Stimulated activated naive B cell treated with anti-CD40 and anti-IgM and Interleukin-4, amounts not matched to agents 10 μg/mL and 1 μg/mL and 100 μg/mL, for 72 hours (primary cell): Measurements from ENCODE around the gene DOK3.

ENCODE experiments used
- ATAC-seq, 2 donors: fragments of 150-1000 bp; cut with Tn5 transposase; replicated peaks; 2 replicates each; pipeline ENCODE4 v1.10.0; 2021; ENCODE audit warnings: moderate library complexity in 1 of 2
- DNase-seq: peaks from one replicate; pipeline ENCODE4 v3.0.0; 2021
- H3K27ac Mint-ChIP-seq: one replicate; pipeline ENCODE4 v1.8.0; 2022; ENCODE audit warnings: mild to moderate bottlenecking, mixed read lengths
- H3K27me3 Mint-ChIP-seq, 2 donors: one replicate each; pipeline ENCODE4 v1.8.0; 2022; ENCODE audit warnings: mixed read lengths in 2 of 2
- H3K36me3 Mint-ChIP-seq, 2 donors: one replicate each; pipeline ENCODE4 v1.8.0; 2022; ENCODE audit warnings: mixed read lengths in 2 of 2, mild to moderate bottlenecking in 1 of 2
- H3K4me1 Mint-ChIP-seq, 2 donors: one replicate each; pipeline ENCODE4 v1.8.0; 2022; ENCODE audit warnings: mixed read lengths in 2 of 2, mild to moderate bottlenecking in 1 of 2
- H3K4me3 Mint-ChIP-seq, 2 donors: one replicate each; pipeline ENCODE4 v1.8.0; 2022; ENCODE audit warnings: mild to moderate bottlenecking in 2 of 2, mixed read lengths in 2 of 2, moderate library complexity in 1 of 2
- H3K9me3 Mint-ChIP-seq, 2 donors: one replicate each; pipeline ENCODE4 v1.8.0; 2022; ENCODE audit warnings: mixed read lengths in 2 of 2, mild to moderate bottlenecking in 1 of 2

Gene DOK3

GRCh38 chr5:177501874-177502678 is 7.5 kb downstream of the DOK3 start:
- peak overlapping the region; percentile 22 to 29 for H3K4me3 Mint-ChIP-seq
- H3K9me3 Mint-ChIP-seq = no peaks in the 10 kb centered on the region
- peaks cover 48 to 67% of the 10 kb centered on the region in 2 donors for H3K4me1 Mint-ChIP-seq
- H3K27ac Mint-ChIP-seq = peak overlapping the region; percentile 6
- peaks cover 11 to 18% of the 10 kb centered on the region in 2 donors for H3K27me3 Mint-ChIP-seq
- peaks cover 24 to 26% of the 10 kb centered on the region in 2 donors for H3K36me3 Mint-ChIP-seq
- ATAC-seq (peak; percentile 37 to 43), DNase-seq (no peak)

GRCh38 chr5:177500685-177501522 is 8.7 kb downstream of the DOK3 start:
- no peak for DNase-seq
- Mint-ChIP-seq H3K4me3 (no peak overlapping the region), H3K9me3 (no peaks in the 10 kb centered on the region), H3K4me1 (peaks cover 52 to 72% of the 10 kb centered on the region in 2 donors), H3K27ac (no peak overlapping the region), H3K36me3 (peaks cover 20 to 22% of the 10 kb centered on the region in 2 donors), H3K27me3 (peaks cover 11 to 18% of the 10 kb centered on the region in 2 donors)
- ATAC-seq = peak; percentile 40 to 41

GRCh38 chr5:177499842-177500241 is 9.8 kb downstream of the DOK3 start:
- ATAC-seq = no peak
- Mint-ChIP-seq H3K36me3 (peaks cover 13 to 17% of the 10 kb centered on the region in 2 donors), H3K4me3 (no peak overlapping the region), H3K4me1 (peaks cover 51 to 78% of the 10 kb centered on the region in 2 donors), H3K27me3 (peaks cover 11 to 18% of the 10 kb centered on the region in 2 donors), H3K9me3 (no peaks in the 10 kb centered on the region), H3K27ac (no peak overlapping the region)
- no peak for DNase-seq

- no peak for DNase-seq
- Mint-ChIP-seq H3K4me3 (peak overlapping the region; percentile 84), H3K9me3 (no peaks in the 10 kb centered on the region), H3K27ac (peak overlapping the region; percentile 85), H3K36me3 (peaks cover 6 to 12% of the 10 kb centered on the region in 2 donors), H3K4me1 (peaks cover 60 to 89% of the 10 kb centered on the region in 2 donors), H3K27me3 (peaks cover 11 to 18% of the 10 kb centered on the region in 2 donors)
- ATAC-seq = no peak
Observed at GRCh38 chr5:177498013-177498787, 11.4 kb downstream of the DOK3 start.

- Mint-ChIP-seq H3K4me1 (peaks cover 61 to 89% of the 10 kb centered on the region in 2 donors), H3K27me3 (peaks cover 11 to 18% of the 10 kb centered on the region in 2 donors), H3K9me3 (no peaks in the 10 kb centered on the region), H3K36me3 (peaks cover 4 to 13% of the 10 kb centered on the region in 2 donors), H3K27ac (peak within 1 kb of the TSS; percentile 85), H3K4me3 (peak within 1 kb of the TSS; percentile 84)
- DNase-seq = peak; percentile 88
- peak; percentile 64 to 74 for ATAC-seq
Observed at GRCh38 chr5:177497292-177498012, 12.2 kb downstream of the DOK3 start, which contains the start of gene PDLIM7. Gene PDLIM7 (minus strand): TSS chr5:177497604. CDS start chr5:177496512, 1,092 bp downstream.

GRCh38 chr5:177496727-177497291 is 12.8 kb downstream of the DOK3 start:
- H3K27ac Mint-ChIP-seq = peak overlapping the region; percentile 65
- no peaks in the 10 kb centered on the region for H3K9me3 Mint-ChIP-seq
- no peak for DNase-seq
- no peak for ATAC-seq
- peaks cover 11 to 18% of the 10 kb centered on the region in 2 donors for H3K27me3 Mint-ChIP-seq
- peaks cover 54 to 83% of the 10 kb centered on the region in 2 donors for H3K4me1 Mint-ChIP-seq
- H3K4me3 Mint-ChIP-seq = peak overlapping the region; percentile 84
- peaks cover 4 to 11% of the 10 kb centered on the region in 2 donors for H3K36me3 Mint-ChIP-seq

GRCh38 chr5:177496070-177496726 is 13.4 kb downstream of the DOK3 start:
- H3K27me3 Mint-ChIP-seq = peaks cover 11 to 18% of the 10 kb centered on the region in 2 donors
- peaks cover 52 to 79% of the 10 kb centered on the region in 2 donors for H3K4me1 Mint-ChIP-seq
- no peaks in the 10 kb centered on the region for H3K9me3 Mint-ChIP-seq
- H3K36me3 Mint-ChIP-seq = peaks cover 6 to 14% of the 10 kb centered on the region in 2 donors
- DNase-seq = no peak
- H3K4me3 Mint-ChIP-seq = peak overlapping the region; percentile 71 to 84
- ATAC-seq = no peak
- H3K27ac Mint-ChIP-seq = peak overlapping the region; percentile 65

- Mint-ChIP-seq H3K27me3 (peaks cover 11 to 18% of the 10 kb centered on the region in 2 donors), H3K36me3 (peaks cover 13 to 21% of the 10 kb centered on the region in 2 donors), H3K4me1 (peaks cover 49 to 79% of the 10 kb centered on the region in 2 donors), H3K9me3 (no peaks in the 10 kb centered on the region), H3K4me3 (peak overlapping the region; percentile 17 to 84), H3K27ac (peak overlapping the region; percentile 47)
- DNase-seq (no peak), ATAC-seq (no peak)
Observed at GRCh38 chr5:177495243-177496060, 14.2 kb downstream of the DOK3 start.

- peak; percentile 58 for DNase-seq
- Mint-ChIP-seq H3K4me3 (peak overlapping the region; percentile 33 to 59), H3K27me3 (peaks cover 10 to 14% of the 10 kb centered on the region in 2 donors), H3K36me3 (peaks cover 21 to 29% of the 10 kb centered on the region in 2 donors), H3K9me3 (no peaks in the 10 kb centered on the region), H3K27ac (peak overlapping the region; percentile 86), H3K4me1 (peaks cover 49 to 77% of the 10 kb centered on the region in 2 donors)
- ATAC-seq = peak; percentile 81
Observed at GRCh38 chr5:177494346-177495195, 15.1 kb downstream of the DOK3 start.

- H3K27me3 Mint-ChIP-seq = peaks cover 8 to 11% of the 10 kb centered on the region in 2 donors
- peaks cover 23 to 32% of the 10 kb centered on the region in 2 donors for H3K36me3 Mint-ChIP-seq
- ATAC-seq = peak in 1 of 2 donors; percentile 0
- H3K27ac Mint-ChIP-seq = peak overlapping the region; percentile 86
- no peak for DNase-seq
- H3K9me3 Mint-ChIP-seq = no peaks in the 10 kb centered on the region
- peak overlapping the region; percentile 33 to 59 for H3K4me3 Mint-ChIP-seq
- H3K4me1 Mint-ChIP-seq = peaks cover 47 to 74% of the 10 kb centered on the region in 2 donors
Observed at GRCh38 chr5:177493795-177494345, 15.8 kb downstream of the DOK3 start.

GRCh38 chr5:177492841-177493240 is 16.8 kb downstream of the DOK3 start:
- peaks cover 39 to 64% of the 10 kb centered on the region in 2 donors for H3K4me1 Mint-ChIP-seq
- ATAC-seq (no peak), DNase-seq (no peak)
- H3K36me3 Mint-ChIP-seq = peaks cover 32 to 39% of the 10 kb centered on the region in 2 donors
- peaks cover 0 to under 1% of the 10 kb centered on the region in 2 donors for H3K27me3 Mint-ChIP-seq
- H3K9me3 Mint-ChIP-seq = no peaks in the 10 kb centered on the region
- no peak overlapping the region for H3K4me3 Mint-ChIP-seq
- peak overlapping the region; percentile 59 for H3K27ac Mint-ChIP-seq
